GM19455 (cell line): ENCODE data around the gene COMMD9.

ENCODE experiments used
- ATAC-seq: cut with Tn5 transposase; IDR thresholded peaks from one replicate; pipeline ENCODE4 v1.9.1; 2021; ENCODE audit not compliant: unreplicated experiment

The COMMD9 gene

DNA sequence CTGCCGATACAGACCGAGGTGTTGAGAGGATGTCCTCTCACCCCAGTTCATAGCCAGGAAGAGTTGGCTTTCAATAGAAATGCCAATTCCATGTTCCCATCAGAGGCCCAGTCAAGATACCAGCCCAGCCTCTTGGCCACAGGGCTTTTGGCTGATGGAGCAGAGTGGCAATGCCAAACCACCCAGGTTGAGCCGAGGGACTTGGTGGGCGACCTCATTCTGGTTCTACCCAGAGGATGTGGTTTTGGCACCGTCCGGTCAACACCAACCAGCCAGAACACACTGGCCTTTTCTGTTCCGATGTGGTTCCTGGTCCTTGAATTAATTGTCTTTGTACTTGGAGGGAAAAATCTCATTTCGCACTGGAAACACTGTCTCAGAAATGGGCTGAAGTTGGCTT is 60.5 kb downstream of the COMMD9 start:
- no peak for ATAC-seq

GRCh38 chr11:36227044-36227443 is 62.2 kb downstream of the COMMD9 start:
- ATAC-seq, result no peak

DNA sequence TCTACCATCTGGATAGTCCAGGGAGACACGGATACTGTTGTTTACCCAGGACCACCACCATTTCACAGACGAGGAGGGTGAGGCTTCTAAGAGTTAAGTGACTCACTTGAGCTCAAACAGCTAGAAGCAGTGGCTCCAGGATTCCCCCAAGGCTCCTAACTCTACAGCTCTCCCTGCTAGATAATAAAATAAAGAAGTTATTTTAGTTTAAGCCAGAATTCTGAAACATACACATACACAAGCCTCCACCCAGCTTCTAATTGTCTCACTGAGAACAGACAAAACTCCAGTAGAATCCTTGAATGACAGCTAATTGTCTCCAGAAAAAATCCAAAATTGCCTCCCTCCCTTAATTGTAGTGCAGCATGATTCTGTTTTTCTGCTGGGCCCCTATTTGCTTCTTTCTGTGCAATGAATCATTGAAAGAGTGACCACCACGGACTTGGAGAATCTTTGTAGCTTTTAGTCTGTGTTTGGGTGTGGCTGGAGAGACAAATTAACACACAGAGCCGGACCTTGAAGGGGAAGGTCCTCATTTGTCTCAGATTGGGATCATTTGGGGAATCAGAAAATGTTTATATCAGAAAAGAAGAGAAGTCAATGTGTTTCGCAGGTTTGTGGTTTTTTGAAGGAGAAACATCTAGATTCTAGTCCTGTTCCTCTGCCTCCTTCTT is 64.9 kb downstream of the COMMD9 start:
- no peak for ATAC-seq

DNA sequence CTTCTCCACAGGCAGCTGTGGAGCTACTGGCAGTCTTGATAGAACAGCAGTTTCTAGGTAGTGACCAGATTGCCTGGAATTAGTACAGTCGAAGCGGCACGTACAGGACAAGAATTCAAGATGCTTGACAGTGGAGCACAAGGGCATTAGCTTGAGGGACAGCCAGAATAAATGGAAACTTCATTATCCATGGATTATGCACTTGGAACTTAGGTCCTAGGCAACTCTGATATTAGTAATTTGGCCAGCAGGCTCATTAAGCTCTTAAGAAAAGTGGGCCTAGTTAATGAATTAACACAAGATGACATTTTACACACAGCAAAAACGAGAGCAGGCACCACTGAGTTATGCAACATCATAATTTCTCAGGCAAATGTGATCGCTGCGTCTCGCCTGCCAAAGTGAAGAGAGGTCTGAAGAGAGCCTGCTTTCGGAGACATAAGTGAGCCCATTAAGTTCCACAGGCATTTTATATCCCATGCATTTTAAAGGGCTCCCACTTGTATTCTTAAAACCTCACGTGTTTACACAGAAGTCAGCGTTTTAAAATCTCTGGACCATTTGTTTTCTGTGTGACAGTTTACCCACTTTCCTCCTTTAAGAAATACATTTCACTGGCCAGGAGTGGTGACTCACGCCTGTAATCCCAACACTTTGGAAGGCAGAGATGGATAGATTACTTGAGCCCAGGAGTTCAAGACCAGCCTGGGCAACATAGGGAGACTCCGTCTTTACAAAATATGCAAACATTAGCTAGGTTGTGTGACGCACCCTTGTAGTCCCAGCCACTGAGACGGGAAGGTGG is 66.2 kb downstream of the COMMD9 start:
- no peak for ATAC-seq
